ENCODE data around the gene CNNM3.

- TF ChIP-seq, protein P1, sequence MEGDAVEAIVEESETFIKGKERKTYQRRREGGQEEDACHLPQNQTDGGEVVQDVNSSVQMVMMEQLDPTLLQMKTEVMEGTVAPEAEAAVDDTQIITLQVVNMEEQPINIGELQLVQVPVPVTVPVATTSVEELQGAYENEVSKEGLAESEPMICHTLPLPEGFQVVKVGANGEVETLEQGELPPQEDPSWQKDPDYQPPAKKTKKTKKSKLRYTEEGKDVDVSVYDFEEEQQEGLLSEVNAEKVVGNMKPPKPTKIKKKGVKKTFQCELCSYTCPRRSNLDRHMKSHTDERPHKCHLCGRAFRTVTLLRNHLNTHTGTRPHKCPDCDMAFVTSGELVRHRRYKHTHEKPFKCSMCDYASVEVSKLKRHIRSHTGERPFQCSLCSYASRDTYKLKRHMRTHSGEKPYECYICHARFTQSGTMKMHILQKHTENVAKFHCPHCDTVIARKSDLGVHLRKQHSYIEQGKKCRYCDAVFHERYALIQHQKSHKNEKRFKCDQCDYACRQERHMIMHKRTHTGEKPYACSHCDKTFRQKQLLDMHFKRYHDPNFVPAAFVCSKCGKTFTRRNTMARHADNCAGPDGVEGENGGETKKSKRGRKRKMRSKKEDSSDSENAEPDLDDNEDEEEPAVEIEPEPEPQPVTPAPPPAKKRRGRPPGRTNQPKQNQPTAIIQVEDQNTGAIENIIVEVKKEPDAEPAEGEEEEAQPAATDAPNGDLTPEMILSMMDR (IDR thresholded peaks at IDR 0.05) = no peak
- no peak for TF ChIP-seq POLR2A (IDR thresholded peaks at IDR 0.05)
These were observed 1.0 kb downstream of the CNNM3 start for GRCh38 chr2:96816836-96817702.

Data from lower leg skin (tissue), 3 donors.